ENCODE measurements around the gene C9orf72. TPM values are rescaled to one million over a fixed set of nuclear protein-coding genes. Genes with fewer than 3 reads are reported as not detected.

Gene C9orf72
- total and polyA plus RNA-seq, 2 donors from 2014 or later, result 5.6 to 16.1 TPM

DNA sequence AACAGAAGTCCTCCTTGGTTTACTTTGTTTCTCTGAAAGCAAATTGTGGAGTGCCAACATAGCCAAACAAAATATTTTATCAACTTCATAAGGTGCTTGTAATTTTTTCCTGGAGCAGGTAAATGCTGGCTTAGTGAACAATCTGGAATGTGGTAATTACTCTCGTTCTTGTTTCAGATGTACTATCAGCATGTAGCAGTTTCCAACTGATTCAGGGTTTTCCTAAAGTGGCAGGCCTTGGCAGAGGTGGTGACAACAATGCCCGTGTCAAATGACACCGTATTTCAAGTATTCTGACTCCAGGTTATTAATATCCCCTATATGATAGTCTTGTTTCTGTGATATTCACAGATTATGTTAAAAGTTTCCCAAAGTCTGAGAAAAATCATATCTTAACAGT, 1.2 kb downstream of the C9orf72 start:
- Histone ChIP-seq H3K4me1 (ENCODE audit: control insufficient read depth in 2 of 3, insufficient read depth in 2 of 3, low read depth in 1 of 3, low read length in 3 of 3) (peaks cover 0 to 7% (median 3%) of the 10 kb centered on the region in 3 donors), H3K9ac (ENCODE audit: low read length in 3 of 3) (peak overlapping the region in 2 of 3 donors; percentile 65 to 80), H3K27ac (ENCODE audit: low read depth in 2 of 2, low read length in 2 of 2) (peak overlapping the region in 1 of 2 donors; percentile 95), H3K36me3 (ENCODE audit: control insufficient read depth in 2 of 3, insufficient read depth in 3 of 3, low read length in 3 of 3) (no peaks in the 10 kb centered on the region), H3K9me3 (ENCODE audit: control insufficient read depth in 2 of 3, insufficient read depth in 1 of 3, low read length in 3 of 3) (no peaks in the 10 kb centered on the region), H3K4me3 (ENCODE audit: low read length in 3 of 3) (peak overlapping the region in 2 of 3 donors; percentile 92 to 94), H3K27me3 (ENCODE audit: control insufficient read depth, insufficient read depth, low read length) (no peaks in the 10 kb centered on the region)
- DNase-seq (peak in 2 of 5 donors; percentile 25 to 35), FAIRE-seq (no peak)
- TF ChIP-seq, protein P1, sequence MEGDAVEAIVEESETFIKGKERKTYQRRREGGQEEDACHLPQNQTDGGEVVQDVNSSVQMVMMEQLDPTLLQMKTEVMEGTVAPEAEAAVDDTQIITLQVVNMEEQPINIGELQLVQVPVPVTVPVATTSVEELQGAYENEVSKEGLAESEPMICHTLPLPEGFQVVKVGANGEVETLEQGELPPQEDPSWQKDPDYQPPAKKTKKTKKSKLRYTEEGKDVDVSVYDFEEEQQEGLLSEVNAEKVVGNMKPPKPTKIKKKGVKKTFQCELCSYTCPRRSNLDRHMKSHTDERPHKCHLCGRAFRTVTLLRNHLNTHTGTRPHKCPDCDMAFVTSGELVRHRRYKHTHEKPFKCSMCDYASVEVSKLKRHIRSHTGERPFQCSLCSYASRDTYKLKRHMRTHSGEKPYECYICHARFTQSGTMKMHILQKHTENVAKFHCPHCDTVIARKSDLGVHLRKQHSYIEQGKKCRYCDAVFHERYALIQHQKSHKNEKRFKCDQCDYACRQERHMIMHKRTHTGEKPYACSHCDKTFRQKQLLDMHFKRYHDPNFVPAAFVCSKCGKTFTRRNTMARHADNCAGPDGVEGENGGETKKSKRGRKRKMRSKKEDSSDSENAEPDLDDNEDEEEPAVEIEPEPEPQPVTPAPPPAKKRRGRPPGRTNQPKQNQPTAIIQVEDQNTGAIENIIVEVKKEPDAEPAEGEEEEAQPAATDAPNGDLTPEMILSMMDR (IDR thresholded peaks at IDR 0.05; ENCODE audit: borderline replicate concordance, extremely low read depth, insufficient read depth), result no peak
- intact Hi-C loops (cut with DNase I), result no loop called here

DNA sequence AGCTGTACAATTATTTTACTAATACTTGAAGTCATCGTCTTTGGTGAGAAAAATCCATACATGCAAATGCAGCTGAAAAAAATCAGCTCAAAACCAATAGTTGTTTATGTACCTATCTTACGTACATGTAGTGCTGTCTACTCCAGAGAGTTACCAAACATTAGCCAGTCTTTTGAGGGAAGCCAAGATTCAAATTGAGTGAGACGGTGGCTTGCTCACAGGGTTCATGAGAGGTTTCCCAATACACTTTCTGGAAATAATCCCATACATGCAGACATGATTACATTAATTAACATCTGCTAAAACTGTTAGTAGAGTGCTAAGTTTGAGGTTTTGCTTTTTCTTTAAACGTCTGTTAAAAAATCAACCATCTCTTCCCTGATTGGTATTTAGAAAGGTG, 2.3 kb downstream of the C9orf72 start:
- H3K4me1 ChIP-seq (ENCODE audit: control insufficient read depth in 2 of 3, insufficient read depth in 2 of 3, low read depth in 1 of 3, low read length in 3 of 3), result peaks cover 0 to 7% (median 3%) of the 10 kb centered on the region in 3 donors
- H3K36me3 ChIP-seq (ENCODE audit: control insufficient read depth in 2 of 3, insufficient read depth in 3 of 3, low read length in 3 of 3), result peaks cover 0 to 5% (median under 1%) of the 10 kb centered on the region in 3 donors
- H3K9me3 ChIP-seq (ENCODE audit: control insufficient read depth in 2 of 3, insufficient read depth in 1 of 3, low read length in 3 of 3), result no peaks in the 10 kb centered on the region
- H3K27ac ChIP-seq (ENCODE audit: low read depth in 2 of 2, low read length in 2 of 2), result no peak overlapping the region
- TF ChIP-seq, protein P1 (IDR thresholded peaks at IDR 0.05; ENCODE audit: borderline replicate concordance, extremely low read depth, insufficient read depth), result no peak
- intact Hi-C loops (cut with DNase I), result no loop called here
- FAIRE-seq (no peak), DNase-seq (no peak)
- no peak overlapping the region for H3K9ac ChIP-seq (ENCODE audit: low read length in 3 of 3)
- no peak overlapping the region for H3K4me3 ChIP-seq (ENCODE audit: low read length in 3 of 3)
- no peaks in the 10 kb centered on the region for H3K27me3 ChIP-seq (ENCODE audit: control insufficient read depth, insufficient read depth, low read length)

DNA sequence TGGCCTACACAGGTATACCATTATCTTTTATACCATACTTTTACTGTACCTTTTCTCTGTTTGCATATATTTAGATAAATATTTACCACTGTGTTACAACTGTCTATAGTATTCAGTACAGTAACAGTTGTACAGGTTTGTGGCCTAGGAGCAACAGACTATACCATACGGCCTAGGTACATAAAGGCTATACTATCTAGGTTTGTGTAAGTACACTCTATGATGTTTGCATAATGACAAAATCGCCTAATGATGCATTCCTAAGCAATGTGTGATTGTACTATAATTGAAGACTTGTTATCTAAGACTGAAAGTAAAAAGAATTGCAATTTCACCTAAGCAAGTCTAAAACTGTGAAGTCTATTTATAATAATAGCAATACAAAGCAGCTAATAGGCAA, 3.9 kb downstream of the C9orf72 start:
- Histone ChIP-seq H3K9me3 (ENCODE audit: control insufficient read depth in 2 of 3, insufficient read depth in 1 of 3, low read length in 3 of 3) (no peaks in the 10 kb centered on the region), H3K27ac (ENCODE audit: low read depth in 2 of 2, low read length in 2 of 2) (no peak overlapping the region), H3K27me3 (ENCODE audit: control insufficient read depth, insufficient read depth, low read length) (no peaks in the 10 kb centered on the region), H3K9ac (ENCODE audit: low read length in 3 of 3) (no peak overlapping the region), H3K36me3 (ENCODE audit: control insufficient read depth in 2 of 3, insufficient read depth in 3 of 3, low read length in 3 of 3) (peaks cover 0 to 5% (median 2%) of the 10 kb centered on the region in 3 donors), H3K4me1 (ENCODE audit: control insufficient read depth in 2 of 3, insufficient read depth in 2 of 3, low read depth in 1 of 3, low read length in 3 of 3) (peaks cover 0 to 7% (median 3%) of the 10 kb centered on the region in 3 donors), H3K4me3 (ENCODE audit: low read length in 3 of 3) (no peak overlapping the region)
- TF ChIP-seq, protein P1 (IDR thresholded peaks at IDR 0.05; ENCODE audit: borderline replicate concordance, extremely low read depth, insufficient read depth), result no peak
- FAIRE-seq (no peak), DNase-seq (no peak)
- intact Hi-C loops (cut with DNase I), result no loop called here

DNA sequence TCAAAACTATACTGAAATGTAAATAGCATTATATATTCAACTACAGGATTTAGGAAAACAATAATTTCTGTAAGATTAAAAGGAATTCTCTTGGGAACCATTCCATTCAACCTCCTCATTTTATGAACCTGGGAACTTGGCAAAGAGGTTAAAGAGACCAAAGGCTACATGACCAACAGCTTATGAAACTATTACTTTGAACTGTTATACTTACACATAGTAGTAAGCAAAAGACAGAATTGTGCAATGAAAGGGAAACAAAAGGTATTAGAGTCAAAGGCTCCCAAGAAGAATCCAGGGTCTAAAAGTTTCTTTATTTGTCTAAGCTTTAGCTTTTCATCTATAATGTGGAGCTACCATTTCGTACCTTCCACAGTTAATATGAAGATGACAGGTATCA, 7.2 kb downstream of the C9orf72 start:
- DNase-seq, result no peak
- H3K9me3 ChIP-seq (ENCODE audit: control insufficient read depth in 2 of 3, insufficient read depth in 1 of 3, low read length in 3 of 3), result no peaks in the 10 kb centered on the region
- H3K4me1 ChIP-seq (ENCODE audit: control insufficient read depth in 2 of 3, insufficient read depth in 2 of 3, low read depth in 1 of 3, low read length in 3 of 3), result no peaks in the 10 kb centered on the region
- H3K9ac ChIP-seq (ENCODE audit: low read length in 3 of 3), result no peak overlapping the region
- TF ChIP-seq, protein P1 (IDR thresholded peaks at IDR 0.05; ENCODE audit: borderline replicate concordance, extremely low read depth, insufficient read depth), result no peak
- peaks cover 0 to 5% (median 2%) of the 10 kb centered on the region in 3 donors for H3K36me3 ChIP-seq (ENCODE audit: control insufficient read depth in 2 of 3, insufficient read depth in 3 of 3, low read length in 3 of 3)
- H3K27me3 ChIP-seq (ENCODE audit: control insufficient read depth, insufficient read depth, low read length), result no peaks in the 10 kb centered on the region
- H3K4me3 ChIP-seq (ENCODE audit: low read length in 3 of 3), result no peak overlapping the region
- no peak for FAIRE-seq
- intact Hi-C loops (cut with DNase I), result no loop called here
- no peak overlapping the region for H3K27ac ChIP-seq (ENCODE audit: low read depth in 2 of 2, low read length in 2 of 2)
